ENCODE measurements around the gene EIF4H. TPM values are rescaled to one million over a fixed set of nuclear protein-coding genes. Genes with fewer than 3 reads are reported as not detected.

The EIF4H gene
- total RNA-seq, 1 experiment from 2014 or later, result 370 TPM

- no peak overlapping the region for H3K4me3 Mint-ChIP-seq (ENCODE audit: unreplicated experiment)
- Histone ChIP-seq H3K4me3 (ENCODE audit: low read depth, low read length) (no peak overlapping the region), H3K9me3 (no peaks in the 10 kb centered on the region), H3K4me1 (peaks cover 26% of the 10 kb centered on the region), H3K36me3 (ENCODE audit: control insufficient read depth, insufficient read depth, low read length) (peaks cover 2% of the 10 kb centered on the region; the same call in 1 of the 2 replicates), H3K27me3 (replicated peaks; ENCODE audit: control insufficient read depth, insufficient read depth, low read length) (no peaks in the 10 kb centered on the region)
- TF ChIP-seq, protein P1, sequence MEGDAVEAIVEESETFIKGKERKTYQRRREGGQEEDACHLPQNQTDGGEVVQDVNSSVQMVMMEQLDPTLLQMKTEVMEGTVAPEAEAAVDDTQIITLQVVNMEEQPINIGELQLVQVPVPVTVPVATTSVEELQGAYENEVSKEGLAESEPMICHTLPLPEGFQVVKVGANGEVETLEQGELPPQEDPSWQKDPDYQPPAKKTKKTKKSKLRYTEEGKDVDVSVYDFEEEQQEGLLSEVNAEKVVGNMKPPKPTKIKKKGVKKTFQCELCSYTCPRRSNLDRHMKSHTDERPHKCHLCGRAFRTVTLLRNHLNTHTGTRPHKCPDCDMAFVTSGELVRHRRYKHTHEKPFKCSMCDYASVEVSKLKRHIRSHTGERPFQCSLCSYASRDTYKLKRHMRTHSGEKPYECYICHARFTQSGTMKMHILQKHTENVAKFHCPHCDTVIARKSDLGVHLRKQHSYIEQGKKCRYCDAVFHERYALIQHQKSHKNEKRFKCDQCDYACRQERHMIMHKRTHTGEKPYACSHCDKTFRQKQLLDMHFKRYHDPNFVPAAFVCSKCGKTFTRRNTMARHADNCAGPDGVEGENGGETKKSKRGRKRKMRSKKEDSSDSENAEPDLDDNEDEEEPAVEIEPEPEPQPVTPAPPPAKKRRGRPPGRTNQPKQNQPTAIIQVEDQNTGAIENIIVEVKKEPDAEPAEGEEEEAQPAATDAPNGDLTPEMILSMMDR (IDR thresholded peaks at IDR 0.05; ENCODE audit: insufficient read depth in 1 of 2, low read depth in 1 of 2, low read length in 1 of 2, severe bottlenecking in 1 of 2, unreplicated experiment in 1 of 2), result no peak
- H3K36me3 Mint-ChIP-seq (ENCODE audit: insufficient read depth, unreplicated experiment), result peaks cover 91% of the 10 kb centered on the region
- CTCF ChIA-PET, result interaction anchor here (1.0 kb wide), 1 partner anchor 201 kb away, joined by 3 read pairs; no protein-coding TSS in a partner anchor
- BruUV-seq (replicated peaks), result no TSS peak
- intact Hi-C loops (cut with micrococcal nuclease; ENCODE audit: unreplicated experiment), result loop anchor here (5.0 kb wide), 2 partner anchors 113 to 128 kb away; no protein-coding TSS in a partner anchor
- H3K9me3 Mint-ChIP-seq (ENCODE audit: unreplicated experiment), result no peaks in the 10 kb centered on the region
- H3K27ac Mint-ChIP-seq (ENCODE audit: unreplicated experiment), result no peak overlapping the region
- POLR2A ChIA-PET, result no interaction called here
- H3K4me1 Mint-ChIP-seq (ENCODE audit: low read depth, unreplicated experiment), result peaks cover 43% of the 10 kb centered on the region
- no peak for DNase-seq
- H3K27me3 Mint-ChIP-seq (ENCODE audit: insufficient read depth, unreplicated experiment), result no peaks in the 10 kb centered on the region
Measured at GRCh38 chr7:74179935-74180604, 5.9 kb downstream of the EIF4H start.

- TF ChIP-seq, protein P1 (IDR thresholded peaks at IDR 0.05; ENCODE audit: insufficient read depth in 1 of 2, low read depth in 1 of 2, low read length in 1 of 2, severe bottlenecking in 1 of 2, unreplicated experiment in 1 of 2), result no peak
Measured at GRCh38 chr7:74180866-74181265, 6.7 kb downstream of the EIF4H start.

GRCh38 chr7:74181821-74182220 lies 7.7 kb downstream of the EIF4H start:
- H3K36me3 ChIP-seq (ENCODE audit: control insufficient read depth, insufficient read depth, low read length), result peaks cover 2% of the 10 kb centered on the region; the same call in 1 of the 2 replicates
- H3K9me3 ChIP-seq, result no peaks in the 10 kb centered on the region
- Mint-ChIP-seq H3K4me3 (ENCODE audit: unreplicated experiment) (no peak overlapping the region), H3K36me3 (ENCODE audit: insufficient read depth, unreplicated experiment) (peaks cover 94% of the 10 kb centered on the region), H3K4me1 (ENCODE audit: low read depth, unreplicated experiment) (peaks cover 43% of the 10 kb centered on the region), H3K27me3 (ENCODE audit: insufficient read depth, unreplicated experiment) (no peaks in the 10 kb centered on the region), H3K27ac (ENCODE audit: unreplicated experiment) (no peak overlapping the region), H3K9me3 (ENCODE audit: unreplicated experiment) (no peaks in the 10 kb centered on the region)
- TF ChIP-seq, protein P1 (IDR thresholded peaks at IDR 0.05; ENCODE audit: insufficient read depth in 1 of 2, low read depth in 1 of 2, low read length in 1 of 2, severe bottlenecking in 1 of 2, unreplicated experiment in 1 of 2), result no peak
- no TSS peak for BruUV-seq (replicated peaks)
- intact Hi-C loops (cut with micrococcal nuclease; ENCODE audit: unreplicated experiment), result loop anchor here (5.0 kb wide), 2 partner anchors 115 to 130 kb away; no protein-coding TSS in a partner anchor
- H3K4me3 ChIP-seq (ENCODE audit: low read depth, low read length), result no peak overlapping the region
- H3K4me1 ChIP-seq, result peaks cover 20% of the 10 kb centered on the region
- no peaks in the 10 kb centered on the region for H3K27me3 ChIP-seq (replicated peaks; ENCODE audit: control insufficient read depth, insufficient read depth, low read length)
- no peak for DNase-seq
- POLR2A ChIA-PET, result no interaction called here
- CTCF ChIA-PET, result no interaction called here

More at GRCh38 chr7:74180866-74181265, 6.7 kb downstream of the EIF4H start:
- POLR2A ChIA-PET, result no interaction called here
- no peak overlapping the region for H3K27ac Mint-ChIP-seq (ENCODE audit: unreplicated experiment)
- no peaks in the 10 kb centered on the region for H3K27me3 Mint-ChIP-seq (ENCODE audit: insufficient read depth, unreplicated experiment)
- DNase-seq, result no peak
- H3K9me3 Mint-ChIP-seq (ENCODE audit: unreplicated experiment), result no peaks in the 10 kb centered on the region
- intact Hi-C loops (cut with micrococcal nuclease; ENCODE audit: unreplicated experiment), result loop anchor here (5.0 kb wide), 2 partner anchors 114 to 129 kb away; no protein-coding TSS in a partner anchor
- no TSS peak for BruUV-seq (replicated peaks)
- H3K4me3 ChIP-seq (ENCODE audit: low read depth, low read length), result no peak overlapping the region
- H3K4me1 ChIP-seq, result peaks cover 24% of the 10 kb centered on the region
- peaks cover 43% of the 10 kb centered on the region for H3K4me1 Mint-ChIP-seq (ENCODE audit: low read depth, unreplicated experiment)
- no peaks in the 10 kb centered on the region for H3K27me3 ChIP-seq (replicated peaks; ENCODE audit: control insufficient read depth, insufficient read depth, low read length)
- no peaks in the 10 kb centered on the region for H3K9me3 ChIP-seq
- CTCF ChIA-PET, result no interaction called here
- peaks cover 2% of the 10 kb centered on the region; the same call in 1 of the 2 replicates for H3K36me3 ChIP-seq (ENCODE audit: control insufficient read depth, insufficient read depth, low read length)
- H3K4me3 Mint-ChIP-seq (ENCODE audit: unreplicated experiment), result no peak overlapping the region
- H3K36me3 Mint-ChIP-seq (ENCODE audit: insufficient read depth, unreplicated experiment), result peaks cover 94% of the 10 kb centered on the region

Measured in Caco-2 (cell line).